Fibroblast of skin of right biceps (primary cell): ENCODE data around the gene PRKAG1.
A peak's percentile ranks its signal among the peaks of the same experiment; 100 is the strongest.

Source experiments
- DNase-seq: peaks from one replicate; pipeline ENCODE4 v3.0.0-alpha.2; 2013

Gene PRKAG1

GRCh38 chr12:48980389-48980952 lies 38.1 kb downstream of the PRKAG1 start:
- DNase-seq, result no peak

- DNase-seq, result no peak
These were observed 38.8 kb downstream of the PRKAG1 start for GRCh38 chr12:48979602-48980388.

GRCh38 chr12:48978741-48979601 lies 39.6 kb downstream of the PRKAG1 start:
- no peak for DNase-seq

- no peak for DNase-seq
These were observed 40.3 kb downstream of the PRKAG1 start, which contains the start of gene WNT1 for GRCh38 chr12:48978291-48978740. Gene WNT1, plus strand, starts transcription at chr12:48978322. Its CDS starts 329 bp downstream, at chr12:48978651.

- DNase-seq, result peak; percentile 59
These were observed 41.0 kb downstream of the PRKAG1 start for GRCh38 chr12:48977290-48978281.

GRCh38 chr12:48973941-48974673 lies 44.5 kb downstream of the PRKAG1 start:
- DNase-seq, result peak; percentile 76

- DNase-seq, result no peak
These were observed 45.0 kb downstream of the PRKAG1 start for GRCh38 chr12:48973531-48973930.

GRCh38 chr12:48972952-48973483 lies 45.6 kb downstream of the PRKAG1 start:
- no peak for DNase-seq

- peak; percentile 71 for DNase-seq
These were observed 46.2 kb downstream of the PRKAG1 start for GRCh38 chr12:48972213-48972951.

GRCh38 chr12:48970702-48971334 lies 47.8 kb downstream of the PRKAG1 start:
- DNase-seq, result no peak

- no peak for DNase-seq
These were observed 48.5 kb downstream of the PRKAG1 start for GRCh38 chr12:48969833-48970701.

- no peak for DNase-seq
These were observed 49.3 kb downstream of the PRKAG1 start for GRCh38 chr12:48969160-48969771.

GRCh38 chr12:48968467-48968866 lies 50.1 kb downstream of the PRKAG1 start:
- DNase-seq, result no peak

GRCh38 chr12:48967991-48968390 lies 50.6 kb downstream of the PRKAG1 start:
- no peak for DNase-seq

- DNase-seq, result no peak
These were observed 52.2 kb downstream of the PRKAG1 start for GRCh38 chr12:48966177-48966895.

GRCh38 chr12:48965298-48965838 lies 53.2 kb downstream of the PRKAG1 start:
- peak; percentile 34 for DNase-seq

GRCh38 chr12:48961801-48962200 lies 56.8 kb downstream of the PRKAG1 start:
- DNase-seq, result no peak
